GM23248 (cell line): Measurements from ENCODE around the gene CHST12. TPM values are rescaled to one million over a fixed set of nuclear protein-coding genes. Genes with fewer than 3 reads are reported as not detected.
"Not testable (repeated sequence)": the region's sequence is repeated elsewhere in the genome, so short reads cannot be mapped to it uniquely, and the experiment has no call there.

ENCODE experiments used
- DNase-seq: peaks from one replicate; pipeline ENCODE4 v3.0.0-alpha.2; 2015
- H2AFZ ChIP-seq: fragments of 200-600 bp; sonication (generic); 2 replicates; pipeline ENCODE4 v1.6.1; 2016; ENCODE audit warnings: antibody characterized with exemption
- H3F3A ChIP-seq: fragments of 200-600 bp; sonication (generic); 2 replicates; pipeline ENCODE4 v1.6.1; 2016; ENCODE audit warnings: mild to moderate bottlenecking, antibody characterized with exemption, mixed run types; ENCODE audit not compliant: insufficient read depth
- H3K27ac ChIP-seq: fragments of 200-600 bp; sonication (generic); 2 replicates; pipeline ENCODE4 v1.5.1; 2016; ENCODE audit warnings: mild to moderate bottlenecking
- H3K27me3 ChIP-seq: fragments of 200-600 bp; sonication (generic); replicated peaks from 2 replicates; pipeline ENCODE4 v1.6.1; 2016; ENCODE audit warnings: mild to moderate bottlenecking; ENCODE audit not compliant: insufficient read depth
- H3K36me3 ChIP-seq: fragments of 200-600 bp; sonication (generic); 2 replicates; pipeline ENCODE4 v1.6.1; 2016; ENCODE audit warnings: low read depth, mild to moderate bottlenecking
- H3K4me1 ChIP-seq: fragments of 200-600 bp; sonication (generic); 2 replicates; pipeline ENCODE4 v1.6.1; 2016; ENCODE audit warnings: mild to moderate bottlenecking; ENCODE audit not compliant: insufficient read depth
- H3K4me2 ChIP-seq: fragments of 200-600 bp; sonication (generic); one replicate; pipeline ENCODE4 v1.6.1; 2016; ENCODE audit warnings: mild to moderate bottlenecking; ENCODE audit not compliant: unreplicated experiment
- H3K4me3 ChIP-seq: fragments of 200-600 bp; sonication (generic); 2 replicates; pipeline ENCODE4 v1.5.1; 2016; ENCODE audit warnings: mild to moderate bottlenecking
- H3K79me2 ChIP-seq: fragments of 200-600 bp; sonication (generic); 2 replicates; pipeline ENCODE4 v1.6.1; 2016; ENCODE audit warnings: mild to moderate bottlenecking; ENCODE audit not compliant: insufficient read depth
- H3K9ac ChIP-seq: fragments of 200-600 bp; sonication (generic); 2 replicates; pipeline ENCODE4 v1.6.1; 2016; ENCODE audit warnings: mild to moderate bottlenecking
- H3K9me2 ChIP-seq: fragments of 200-600 bp; sonication (generic); 2 replicates; pipeline ENCODE4 v1.6.1; 2016; ENCODE audit warnings: mixed run types, mild to moderate bottlenecking, moderate library complexity; ENCODE audit not compliant: insufficient read depth
- H3K9me3 ChIP-seq: fragments of 200-600 bp; sonication (generic); one replicate; pipeline ENCODE4 v1.6.1; 2017; ENCODE audit warnings: low read depth
- H4K20me1 ChIP-seq: fragments of 200-600 bp; sonication (generic); 2 replicates; pipeline ENCODE4 v1.6.0; 2016; ENCODE audit not compliant: insufficient read depth
- EZH2 ChIP-seq: fragments of 200-600 bp; sonication (generic); IDR thresholded peaks from 2 replicates; pipeline ENCODE4 v1.6.1; 2018; ENCODE audit warnings: antibody characterized with exemption, mild to moderate bottlenecking; ENCODE audit not compliant: insufficient read depth, poor library complexity, severe bottlenecking
- EZH2phosphoT487 ChIP-seq: fragments of 200-600 bp; sonication (generic); IDR thresholded peaks from 2 replicates; pipeline ENCODE4 v1.6.1; 2018; ENCODE audit warnings: antibody characterized with exemption, moderate library complexity, mild to moderate bottlenecking, low read depth; ENCODE audit not compliant: insufficient read depth
- WGBS, 2 experiments: methylation state at CpG; one replicate each; pipeline ENCODE4 v1.1.6; 2015 to 2017; ENCODE audit warnings: low lambda C conversion rate in 2 of 2, low coverage in 1 of 2; ENCODE audit errors: missing lambda C conversion rate in 2 of 2; 5-methylcytosine and 5-hydroxymethylcytosine counted together
- in situ Hi-C: fragments of 300-500 bp; cut with MboI; formaldehyde crosslinking; loops from 2 replicates; pipeline ENCODE4 v1.15.0; 2020
- polyA plus RNA-seq: library from polyadenylated mRNA; unstranded; fragments of >200 nt; fragmentation: Nextera tagmentation; extraction: Ambion mirVana; gene quantifications from 2 replicates; pipeline ENCODE4 v1.2.1, GENCODE V29; 2016
- total RNA-seq: library from RNA; depleted of rRNA; stranded (reverse); fragments of >200 nt; shearing (Covaris generic); gene quantifications from 2 replicates; pipeline ENCODE4 v1.2.3, GENCODE V29; 2014

CHST12 gene
- total and polyA plus RNA-seq, 2 experiments from 2014 or later: 10.6 to 33.7 TPM

- no peak overlapping the region for H3K4me2 ChIP-seq
- peaks cover 29% of the 10 kb centered on the region for H3K4me1 ChIP-seq
- H3K9me3 ChIP-seq: no peaks in the 10 kb centered on the region
- no peak overlapping the region for H2AFZ ChIP-seq
- no peaks in the 10 kb centered on the region for H3K27me3 ChIP-seq
- H3K9me2 ChIP-seq: no peaks in the 10 kb centered on the region
- DNase-seq: peak; percentile 31
- in situ Hi-C loops: no loop called here
- H3K36me3 ChIP-seq: no peaks in the 10 kb centered on the region
- no peak overlapping the region for H3K9ac ChIP-seq
- peaks cover 71% of the 10 kb centered on the region for H3K79me2 ChIP-seq
- WGBS, 2 experiments: 44 to 51% methylated on average over 3 of the region's 3 CpGs
- no peak overlapping the region for H3K4me3 ChIP-seq
- TF ChIP-seq EZH2phosphoT487 (no peak), EZH2 (no peak)
- no peak overlapping the region for H3K27ac ChIP-seq
- no peaks in the 10 kb centered on the region for H4K20me1 ChIP-seq
- peaks cover 19% of the 10 kb centered on the region for H3F3A ChIP-seq
Observed at GRCh38 chr7:2412587-2413201, 9.3 kb downstream of the CHST12 start.

GRCh38 chr7:2416063-2416462, 12.7 kb downstream of the CHST12 start:
- Histone ChIP-seq H3K36me3 (no peaks in the 10 kb centered on the region), H3K9me3 (no peaks in the 10 kb centered on the region), H2AFZ (no peak overlapping the region), H3K9me2 (no peaks in the 10 kb centered on the region), H3K79me2 (peaks cover 68% of the 10 kb centered on the region), H3K4me1 (peaks cover 40% of the 10 kb centered on the region), H3F3A (peaks cover 19% of the 10 kb centered on the region), H4K20me1 (no peaks in the 10 kb centered on the region), H3K4me2 (no peak overlapping the region), H3K9ac (no peak overlapping the region), H3K27me3 (no peaks in the 10 kb centered on the region), H3K4me3 (no peak overlapping the region), H3K27ac (no peak overlapping the region)
- no peak for DNase-seq
- no peak for TF ChIP-seq EZH2
- 65 to 66% methylated on average over 5 of the region's 5 CpGs for WGBS, 2 experiments
- in situ Hi-C loops: no loop called here

- TF ChIP-seq EZH2phosphoT487: no peak
- 97 to 100% methylated on average over 6 of the region's 6 CpGs for WGBS, 2 experiments
Observed at GRCh38 chr7:2416650-2417049, 13.2 kb downstream of the CHST12 start.

GRCh38 chr7:2417178-2417577, 13.8 kb downstream of the CHST12 start:
- Histone ChIP-seq H3K9ac (peak overlapping the region; percentile 71), H3K79me2 (peaks cover 63% of the 10 kb centered on the region), H3K4me1 (peaks cover 34% of the 10 kb centered on the region), H3F3A (peaks cover 19% of the 10 kb centered on the region), H3K27ac (peak overlapping the region; percentile 90)
- H3K9me2 ChIP-seq, H4K20me1 ChIP-seq, in situ Hi-C loops, H3K4me3 ChIP-seq, H3K9me3 ChIP-seq, H3K36me3 ChIP-seq, DNase-seq, H3K27me3 ChIP-seq, H3K4me2 ChIP-seq, H2AFZ ChIP-seq: not testable (repeated sequence)
- WGBS, 2 experiments: 96 to 99% methylated on average over 3 of the region's 3 CpGs

More at GRCh38 chr7:2416650-2417049, 13.2 kb downstream of the CHST12 start:
- Histone ChIP-seq H3F3A (peaks cover 19% of the 10 kb centered on the region), H3K27ac (no peak overlapping the region), H3K4me1 (peaks cover 39% of the 10 kb centered on the region), H3K9ac (no peak overlapping the region), H3K9me2 (no peaks in the 10 kb centered on the region), H3K4me2 (no peak overlapping the region), H2AFZ (no peak overlapping the region), H3K4me3 (no peak overlapping the region), H4K20me1 (no peaks in the 10 kb centered on the region), H3K79me2 (peaks cover 68% of the 10 kb centered on the region), H3K9me3 (no peaks in the 10 kb centered on the region), H3K27me3 (no peaks in the 10 kb centered on the region), H3K36me3 (no peaks in the 10 kb centered on the region)
- DNase-seq: no peak
- in situ Hi-C loops: no loop called here

- Histone ChIP-seq H3K9ac (peak overlapping the region; percentile 71), H3F3A (peaks cover 11% of the 10 kb centered on the region), H3K4me2 (peak overlapping the region; percentile 78), H3K79me2 (peaks cover 69% of the 10 kb centered on the region), H3K27me3 (no peaks in the 10 kb centered on the region), H3K27ac (peak overlapping the region; percentile 90), H3K9me2 (no peaks in the 10 kb centered on the region), H2AFZ (peak overlapping the region; percentile 31), H4K20me1 (no peaks in the 10 kb centered on the region), H3K4me1 (peaks cover 25% of the 10 kb centered on the region), H3K9me3 (no peaks in the 10 kb centered on the region), H3K4me3 (peak overlapping the region; percentile 31; the same call in 1 of the 2 replicates), H3K36me3 (no peaks in the 10 kb centered on the region)
- 21 to 23% methylated on average over 15 of the region's 15 CpGs for WGBS, 2 experiments
- TF ChIP-seq EZH2 (no peak), EZH2phosphoT487 (no peak)
- in situ Hi-C loops: no loop called here
- peak; percentile 96 for DNase-seq
Observed at GRCh38 chr7:2417981-2418481, 14.6 kb downstream of the CHST12 start.
